ES-I3 (cell line): ENCODE results near the gene GABRR3.
A peak's percentile ranks its signal among the peaks of the same experiment; 100 is the strongest.

ENCODE experiments used
- H3K36me3 ChIP-seq: 2 replicates; pipeline ENCODE4 v1.6.1; 2013; ENCODE audit warnings: mild to moderate bottlenecking, low read length, control low read depth, moderate library complexity; ENCODE audit not compliant: insufficient read depth
- H3K4me1 ChIP-seq: 2 replicates; pipeline ENCODE4 v1.6.1; 2013; ENCODE audit warnings: mild to moderate bottlenecking, control low read depth, low read length; ENCODE audit not compliant: insufficient read depth
- H3K9ac ChIP-seq: 2 replicates; pipeline ENCODE4 v1.6.1; 2013; ENCODE audit warnings: low read depth, mild to moderate bottlenecking, low read length, moderate library complexity
- H3K9me3 ChIP-seq: 2 replicates; pipeline ENCODE4 v1.6.1; 2013; ENCODE audit warnings: mild to moderate bottlenecking, low read length, moderate library complexity; ENCODE audit not compliant: control insufficient read depth, insufficient read depth

GABRR3 gene

DNA sequence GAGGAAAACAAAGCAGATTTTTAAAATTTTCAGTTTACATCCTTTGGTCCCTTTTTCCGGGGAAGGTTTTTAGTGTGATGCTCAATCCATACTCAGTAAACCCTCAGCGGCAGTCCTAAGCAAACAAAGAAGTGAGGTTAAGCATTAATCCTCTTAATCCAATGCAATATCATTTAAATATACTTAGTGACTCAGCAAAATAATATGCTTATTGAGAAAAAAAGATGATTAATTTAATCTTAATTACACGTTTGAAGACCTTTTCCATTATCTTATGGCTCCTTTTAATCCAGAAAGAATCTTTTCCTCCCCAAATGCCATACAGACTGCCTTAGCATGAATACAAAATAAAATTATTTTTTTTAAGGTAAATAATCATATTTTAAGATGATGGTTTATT, at the start of gene GABRR3:
Gene GABRR3 (minus strand): TSS at position 108 of the 400 bp plus-strand sequence. CDS start 328 bp downstream, outside the sequence.
- H3K4me1 ChIP-seq, result 0 out of 2 replicates have a peak, but pooled peaks cover 8% of the 10 kb centered on the region
- no peaks in the 10 kb centered on the region for H3K36me3 ChIP-seq
- no peaks in the 10 kb centered on the region for H3K9me3 ChIP-seq
- no peak within 1 kb of the TSS for H3K9ac ChIP-seq

DNA sequence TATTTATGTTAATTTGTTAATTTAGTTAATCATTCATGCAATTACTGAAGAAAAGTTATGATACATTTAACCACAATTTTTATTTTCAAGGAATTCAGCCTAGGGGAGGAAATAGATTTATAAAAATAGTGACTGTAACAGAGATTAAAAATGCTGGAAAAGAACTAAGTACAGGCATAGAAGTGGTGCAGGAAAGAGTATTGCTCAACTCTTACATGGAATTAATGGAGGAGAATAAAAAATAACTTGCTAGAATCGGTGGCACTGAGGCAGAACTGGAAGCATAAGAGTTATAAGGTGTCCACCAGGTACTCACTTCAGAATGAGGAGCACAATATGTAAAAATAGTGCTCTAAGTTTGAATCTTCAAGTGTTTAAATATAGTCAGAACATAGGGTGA, 38.4 kb upstream of the GABRR3 start:
- Histone ChIP-seq H3K9me3 (no peaks in the 10 kb centered on the region), H3K4me1 (no peaks in the 10 kb centered on the region), H3K36me3 (no peaks in the 10 kb centered on the region), H3K9ac (no peak overlapping the region)

- no peak overlapping the region for H3K9ac ChIP-seq
- H3K36me3 ChIP-seq, result no peaks in the 10 kb centered on the region
- H3K9me3 ChIP-seq, result no peaks in the 10 kb centered on the region
- H3K4me1 ChIP-seq, result no peaks in the 10 kb centered on the region
Observed at GRCh38 chr3:98070840-98071239, 35.7 kb upstream of the GABRR3 start.

DNA sequence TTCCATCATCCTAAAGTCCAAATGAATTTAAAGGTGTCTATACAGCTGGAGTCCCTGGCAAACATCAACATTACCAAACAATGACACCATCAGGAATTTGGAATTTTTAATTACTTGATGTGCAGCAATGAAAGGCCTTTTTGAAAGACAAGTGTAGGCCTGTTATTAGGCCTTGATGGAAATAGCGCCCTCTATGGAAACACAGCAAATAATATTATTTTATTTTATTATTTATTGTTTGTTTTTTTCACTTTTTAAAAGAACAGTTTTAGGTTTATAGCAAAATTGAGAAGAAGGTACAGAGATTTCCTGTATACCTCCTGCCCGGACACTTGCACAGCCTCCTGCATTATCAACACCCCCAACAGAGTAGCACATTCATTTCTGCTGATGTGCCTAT, 33.7 kb upstream of the GABRR3 start:
- Histone ChIP-seq H3K36me3 (no peaks in the 10 kb centered on the region), H3K4me1 (no peaks in the 10 kb centered on the region), H3K9me3 (no peaks in the 10 kb centered on the region), H3K9ac (no peak overlapping the region)

DNA sequence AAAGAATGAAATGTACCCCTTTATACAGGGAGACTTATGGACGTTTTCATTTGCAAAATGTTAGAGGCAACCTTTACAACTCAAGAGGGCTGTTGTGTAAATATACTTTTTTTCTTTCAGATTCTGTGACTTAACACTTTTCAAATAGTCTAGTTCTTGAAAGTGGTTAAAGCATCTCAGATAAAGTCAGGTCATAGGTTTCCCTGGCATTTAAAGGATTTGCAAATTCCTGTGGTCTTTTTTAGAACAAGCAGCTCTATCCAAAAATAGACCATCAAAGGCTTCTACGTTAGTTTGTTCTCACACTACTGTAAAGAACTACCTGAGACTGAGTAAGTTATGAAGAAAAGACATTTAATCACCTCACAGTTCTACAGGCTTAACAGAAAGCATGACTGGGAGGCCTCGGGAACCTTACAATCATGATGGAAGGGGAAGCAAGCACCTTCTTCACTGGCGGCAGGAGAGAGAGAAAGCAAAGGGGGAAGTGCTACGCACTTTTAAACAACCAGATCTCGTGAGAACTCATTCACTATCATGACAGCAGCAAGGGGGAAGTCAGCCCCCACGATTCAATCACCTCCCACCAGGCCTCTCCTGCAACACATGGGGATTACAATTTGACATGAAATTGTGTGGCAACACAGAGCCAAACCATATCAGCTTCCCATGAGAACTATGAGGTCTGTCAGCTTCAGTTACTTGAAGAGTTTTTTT, 23.3 kb upstream of the GABRR3 start:
- Histone ChIP-seq H3K9ac (no peak overlapping the region), H3K9me3 (0 out of 2 replicates have a peak, but pooled peaks cover 5% of the 10 kb centered on the region), H3K4me1 (no peaks in the 10 kb centered on the region), H3K36me3 (no peaks in the 10 kb centered on the region)

DNA sequence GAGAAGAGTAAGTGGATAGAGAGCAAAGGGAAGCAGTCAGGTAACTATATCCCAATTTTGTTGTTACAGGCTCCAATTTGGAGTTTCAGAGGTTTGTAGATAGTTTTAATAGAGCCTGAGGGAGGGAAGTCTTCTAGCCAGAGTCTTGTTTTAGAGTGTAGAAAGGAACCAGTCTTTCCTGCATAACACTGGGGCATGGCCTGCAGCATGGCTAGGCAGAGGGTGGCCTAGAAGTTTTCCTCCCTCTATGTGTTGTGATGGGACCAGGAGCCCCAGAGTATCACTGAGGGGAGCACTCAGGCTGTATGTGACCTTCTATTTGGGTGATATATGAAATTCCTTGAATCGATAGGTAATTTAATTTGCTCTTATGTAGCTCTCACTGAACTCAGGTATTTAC, 22.5 kb upstream of the GABRR3 start:
- Histone ChIP-seq H3K4me1 (no peaks in the 10 kb centered on the region), H3K36me3 (no peaks in the 10 kb centered on the region), H3K9ac (no peak overlapping the region), H3K9me3 (0 out of 2 replicates have a peak, but pooled peaks cover 5% of the 10 kb centered on the region)

DNA sequence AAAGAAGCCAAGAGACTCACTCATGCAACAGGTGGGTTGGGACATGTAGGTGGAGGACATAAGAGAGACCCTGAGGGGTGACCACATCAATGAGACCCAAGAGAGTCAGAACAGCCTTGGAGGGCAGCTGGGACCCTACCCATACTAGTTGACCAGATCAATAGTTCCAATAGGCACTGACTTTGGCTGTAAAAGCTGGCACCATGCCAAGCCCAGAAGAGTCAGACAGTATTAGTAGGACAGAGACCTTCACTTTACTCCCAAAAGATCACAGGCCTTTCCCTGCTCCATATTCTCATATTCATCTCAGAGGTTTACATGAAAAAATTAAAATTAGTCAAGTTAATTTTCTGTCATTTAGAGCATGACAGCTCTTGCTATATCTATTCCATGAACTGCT, 20.9 kb upstream of the GABRR3 start:
- H3K36me3 ChIP-seq, result no peaks in the 10 kb centered on the region
- no peaks in the 10 kb centered on the region for H3K4me1 ChIP-seq
- no peak overlapping the region for H3K9ac ChIP-seq
- 0 out of 2 replicates have a peak, but pooled peaks cover 5% of the 10 kb centered on the region for H3K9me3 ChIP-seq

DNA sequence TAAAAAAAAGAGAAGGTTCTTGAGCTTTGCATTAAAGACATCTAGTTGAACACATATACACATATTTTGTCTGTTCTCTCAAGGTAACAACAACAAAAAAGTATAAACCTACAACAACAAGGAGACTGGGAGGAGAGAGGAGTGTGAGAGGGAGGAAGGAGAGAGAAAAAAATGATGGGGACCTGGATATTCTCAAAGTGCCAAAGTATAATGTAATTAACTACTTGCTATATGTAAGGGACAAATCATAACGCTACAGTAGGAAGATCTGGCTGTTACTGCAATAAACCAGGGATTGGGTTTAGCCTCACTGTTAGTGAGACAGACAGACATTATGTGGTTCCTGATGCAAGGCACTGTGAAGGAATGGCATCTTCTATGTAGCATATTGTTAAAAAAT, 14.2 kb upstream of the GABRR3 start:
- Histone ChIP-seq H3K9me3 (no peaks in the 10 kb centered on the region), H3K36me3 (no peaks in the 10 kb centered on the region), H3K9ac (no peak overlapping the region), H3K4me1 (no peaks in the 10 kb centered on the region)

DNA sequence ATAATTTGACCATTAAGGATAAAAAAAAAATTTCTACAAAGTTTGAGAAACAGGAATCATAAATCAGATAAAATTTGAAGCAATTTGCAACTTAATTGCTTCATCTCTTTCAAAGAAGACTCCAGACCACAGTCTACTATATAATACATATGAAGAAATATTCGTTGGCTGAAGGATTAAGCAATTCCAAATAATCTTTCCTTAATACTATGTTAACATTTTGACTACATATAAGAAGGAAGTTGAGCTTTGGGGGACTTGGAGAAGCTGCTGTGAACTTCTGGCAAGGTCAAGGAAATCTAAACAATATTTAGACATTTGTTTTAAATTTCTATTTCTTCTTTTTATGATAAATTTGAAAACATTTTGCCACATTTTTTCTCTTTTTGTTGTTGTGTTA, 13.5 kb upstream of the GABRR3 start:
- H3K9ac ChIP-seq, result no peak overlapping the region
- no peaks in the 10 kb centered on the region for H3K36me3 ChIP-seq
- no peaks in the 10 kb centered on the region for H3K4me1 ChIP-seq
- no peaks in the 10 kb centered on the region for H3K9me3 ChIP-seq

GRCh38 chr3:98041350-98041749, 6.2 kb upstream of the GABRR3 start:
- no peaks in the 10 kb centered on the region for H3K36me3 ChIP-seq
- no peaks in the 10 kb centered on the region for H3K9me3 ChIP-seq

GRCh38 chr3:98039322-98040024, 4.4 kb upstream of the GABRR3 start:
- no peaks in the 10 kb centered on the region for H3K36me3 ChIP-seq
- H3K9ac ChIP-seq, result peak overlapping the region; percentile 53
- 0 out of 2 replicates have a peak, but pooled peaks cover 5% of the 10 kb centered on the region for H3K4me1 ChIP-seq
- no peaks in the 10 kb centered on the region for H3K9me3 ChIP-seq

More at GRCh38 chr3:98041350-98041749, 6.2 kb upstream of the GABRR3 start:
- no peak overlapping the region for H3K9ac ChIP-seq
- no peaks in the 10 kb centered on the region for H3K4me1 ChIP-seq

- Histone ChIP-seq H3K9ac (0 out of 2 replicates have a peak overlapping the region, but pooled peaks have one; percentile 53), H3K4me1 (0 out of 2 replicates have a peak, but pooled peaks cover 6% of the 10 kb centered on the region)
Observed at GRCh38 chr3:98038876-98039275, 3.8 kb upstream of the GABRR3 start.

GRCh38 chr3:98038286-98038685, 3.2 kb upstream of the GABRR3 start:
- Histone ChIP-seq H3K4me1 (0 out of 2 replicates have a peak, but pooled peaks cover 8% of the 10 kb centered on the region), H3K36me3 (no peaks in the 10 kb centered on the region), H3K9ac (no peak overlapping the region), H3K9me3 (no peaks in the 10 kb centered on the region)

More at GRCh38 chr3:98038876-98039275, 3.8 kb upstream of the GABRR3 start:
- H3K9me3 ChIP-seq, result no peaks in the 10 kb centered on the region
- H3K36me3 ChIP-seq, result no peaks in the 10 kb centered on the region

DNA sequence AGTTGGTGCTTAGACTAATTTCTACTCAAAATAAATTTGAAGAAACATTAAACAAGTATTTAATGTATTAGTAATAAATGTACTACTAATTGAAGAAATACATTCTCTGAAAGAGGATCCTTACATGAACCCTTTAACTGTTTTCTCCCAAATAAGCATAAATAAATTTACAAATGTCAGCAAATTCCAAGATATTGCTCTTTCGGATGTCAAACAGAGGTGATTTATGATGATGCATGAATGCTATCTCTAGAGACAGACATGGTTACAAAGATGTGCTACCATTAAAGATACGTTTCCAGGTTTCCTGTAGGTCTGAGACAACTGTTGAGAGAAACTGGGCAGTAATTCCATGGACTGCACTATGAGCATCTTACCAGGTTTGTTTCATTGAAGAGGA, 629 bp downstream of the GABRR3 start:
- Histone ChIP-seq H3K9me3 (no peaks in the 10 kb centered on the region), H3K4me1 (0 out of 2 replicates have a peak, but pooled peaks cover 8% of the 10 kb centered on the region), H3K9ac (no peak overlapping the region), H3K36me3 (no peaks in the 10 kb centered on the region)

- Histone ChIP-seq H3K9ac (no peak overlapping the region), H3K9me3 (no peaks in the 10 kb centered on the region), H3K4me1 (0 out of 2 replicates have a peak, but pooled peaks cover 8% of the 10 kb centered on the region), H3K36me3 (no peaks in the 10 kb centered on the region)
Observed at GRCh38 chr3:98034036-98034435, 1.1 kb downstream of the GABRR3 start.
